Hepatic stellate cell (primary cell): ENCODE results near the gene TUBD1.
"Not testable (repeated sequence)": the region's sequence is repeated elsewhere in the genome, so short reads cannot be mapped to it uniquely, and the experiment has no call there.

Experiments used
- DNase-seq: peaks from one replicate; pipeline ENCODE4 v3.0.0; 2011; ENCODE audit warnings: low spot score

The TUBD1 gene

GRCh38 chr17:59892924-59893675 lies at the start of gene TUBD1, which contains the start of gene RPS6KB1:
Gene TUBD1 (minus strand): TSS chr17:59892943. CDS start chr17:59891002, 1,941 bp downstream.
Gene RPS6KB1 (plus strand): TSS chr17:59893121. CDS start chr17:59893185, 64 bp downstream.
- peak; percentile 99 for DNase-seq

- no peak for DNase-seq
Observed at GRCh38 chr17:59941131-59941530, 48.4 kb upstream of the TUBD1 start.

GRCh38 chr17:59940697-59941096 lies 48.0 kb upstream of the TUBD1 start:
- not testable (repeated sequence) for DNase-seq

- not testable (repeated sequence) for DNase-seq
Observed at GRCh38 chr17:59933317-59933716, 40.6 kb upstream of the TUBD1 start.

- not testable (repeated sequence) for DNase-seq
Observed at GRCh38 chr17:59930768-59931167, 38.0 kb upstream of the TUBD1 start.

GRCh38 chr17:59930121-59930520 lies 37.4 kb upstream of the TUBD1 start:
- DNase-seq = not testable (repeated sequence)

GRCh38 chr17:59920637-59921036 lies 27.9 kb upstream of the TUBD1 start:
- not testable (repeated sequence) for DNase-seq

GRCh38 chr17:59916446-59916845 lies 23.7 kb upstream of the TUBD1 start:
- DNase-seq = no peak

GRCh38 chr17:59914274-59914854 lies 21.6 kb upstream of the TUBD1 start:
- peak; percentile 50 for DNase-seq

GRCh38 chr17:59907467-59907866 lies 14.7 kb upstream of the TUBD1 start:
- DNase-seq = no peak

GRCh38 chr17:59903455-59903854 lies 10.7 kb upstream of the TUBD1 start:
- DNase-seq = no peak

GRCh38 chr17:59901604-59902003 lies 8.9 kb upstream of the TUBD1 start:
- no peak for DNase-seq

- no peak for DNase-seq
Observed at GRCh38 chr17:59899099-59899498, 6.4 kb upstream of the TUBD1 start.

GRCh38 chr17:59897090-59897489 lies 4.3 kb upstream of the TUBD1 start:
- DNase-seq = peak; percentile 15

- peak; percentile 17 for DNase-seq
Observed at GRCh38 chr17:59893676-59894100, 945 bp upstream of the TUBD1 start.

GRCh38 chr17:59892251-59892923 lies 356 bp downstream of the TUBD1 start:
- peak; percentile 13 for DNase-seq

GRCh38 chr17:59890720-59891119 lies 2.0 kb downstream of the TUBD1 start:
- peak; percentile 37 for DNase-seq

- DNase-seq = no peak
Observed at GRCh38 chr17:59888145-59888750, 4.5 kb downstream of the TUBD1 start.

GRCh38 chr17:59884861-59885260 lies 7.9 kb downstream of the TUBD1 start:
- DNase-seq = no peak

- no peak for DNase-seq
Observed at GRCh38 chr17:59878624-59879023, 14.1 kb downstream of the TUBD1 start.

GRCh38 chr17:59877965-59878364 lies 14.8 kb downstream of the TUBD1 start:
- DNase-seq = no peak

GRCh38 chr17:59876107-59876506 lies 16.6 kb downstream of the TUBD1 start:
- no peak for DNase-seq
